ELF-1 (cell line): ENCODE data around the gene RASGRF1.
"Not testable (repeated sequence)": the region's sequence is repeated elsewhere in the genome, so short reads cannot be mapped to it uniquely, and the experiment has no call there.

Experiments
- DNase-seq: peaks from one replicate; pipeline ENCODE4 v3.0.0-alpha.2; 2016; ENCODE audit warnings: low read depth, low spot score

Gene RASGRF1, protein sequence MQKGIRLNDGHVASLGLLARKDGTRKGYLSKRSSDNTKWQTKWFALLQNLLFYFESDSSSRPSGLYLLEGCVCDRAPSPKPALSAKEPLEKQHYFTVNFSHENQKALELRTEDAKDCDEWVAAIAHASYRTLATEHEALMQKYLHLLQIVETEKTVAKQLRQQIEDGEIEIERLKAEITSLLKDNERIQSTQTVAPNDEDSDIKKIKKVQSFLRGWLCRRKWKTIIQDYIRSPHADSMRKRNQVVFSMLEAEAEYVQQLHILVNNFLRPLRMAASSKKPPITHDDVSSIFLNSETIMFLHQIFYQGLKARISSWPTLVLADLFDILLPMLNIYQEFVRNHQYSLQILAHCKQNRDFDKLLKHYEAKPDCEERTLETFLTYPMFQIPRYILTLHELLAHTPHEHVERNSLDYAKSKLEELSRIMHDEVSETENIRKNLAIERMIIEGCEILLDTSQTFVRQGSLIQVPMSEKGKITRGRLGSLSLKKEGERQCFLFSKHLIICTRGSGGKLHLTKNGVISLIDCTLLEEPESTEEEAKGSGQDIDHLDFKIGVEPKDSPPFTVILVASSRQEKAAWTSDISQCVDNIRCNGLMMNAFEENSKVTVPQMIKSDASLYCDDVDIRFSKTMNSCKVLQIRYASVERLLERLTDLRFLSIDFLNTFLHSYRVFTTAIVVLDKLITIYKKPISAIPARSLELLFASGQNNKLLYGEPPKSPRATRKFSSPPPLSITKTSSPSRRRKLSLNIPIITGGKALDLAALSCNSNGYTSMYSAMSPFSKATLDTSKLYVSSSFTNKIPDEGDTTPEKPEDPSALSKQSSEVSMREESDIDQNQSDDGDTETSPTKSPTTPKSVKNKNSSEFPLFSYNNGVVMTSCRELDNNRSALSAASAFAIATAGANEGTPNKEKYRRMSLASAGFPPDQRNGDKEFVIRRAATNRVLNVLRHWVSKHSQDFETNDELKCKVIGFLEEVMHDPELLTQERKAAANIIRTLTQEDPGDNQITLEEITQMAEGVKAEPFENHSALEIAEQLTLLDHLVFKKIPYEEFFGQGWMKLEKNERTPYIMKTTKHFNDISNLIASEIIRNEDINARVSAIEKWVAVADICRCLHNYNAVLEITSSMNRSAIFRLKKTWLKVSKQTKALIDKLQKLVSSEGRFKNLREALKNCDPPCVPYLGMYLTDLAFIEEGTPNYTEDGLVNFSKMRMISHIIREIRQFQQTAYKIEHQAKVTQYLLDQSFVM (N-terminal part only)

DNA sequence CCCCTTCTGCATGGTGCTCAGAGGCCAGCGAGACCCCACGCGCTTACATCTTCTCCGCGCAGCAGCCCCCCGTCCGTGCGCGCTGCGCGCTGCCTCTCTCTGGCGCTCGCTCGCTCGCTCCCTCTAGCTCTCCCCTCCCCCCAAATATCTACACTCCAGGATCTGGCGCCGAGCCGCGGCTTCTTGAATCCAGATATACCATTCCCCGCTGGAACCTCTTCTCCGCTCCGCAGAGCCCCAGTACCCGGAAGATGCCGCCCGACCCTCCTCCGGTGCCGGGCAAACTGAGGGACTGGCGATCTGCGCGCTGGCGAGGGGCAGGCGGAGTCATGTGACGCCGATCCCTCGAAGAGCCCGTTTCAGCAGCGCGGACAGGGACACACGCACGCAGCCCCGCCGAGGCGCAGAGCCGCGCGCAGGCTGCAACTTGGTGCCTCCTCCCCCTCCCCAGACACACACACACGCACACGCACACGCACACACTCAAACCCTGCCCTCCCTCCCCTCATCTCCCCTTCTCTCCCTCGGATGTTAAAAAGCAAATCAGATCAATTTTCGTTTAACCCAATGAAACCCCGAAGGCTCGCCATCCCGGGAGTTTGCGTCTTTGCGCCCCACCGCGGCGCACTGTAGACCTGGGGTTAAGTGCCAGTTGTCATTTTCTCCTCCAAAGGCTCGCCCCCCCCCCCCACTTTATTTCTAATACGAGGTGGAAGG lies at the start of gene RASGRF1:
TSS of gene RASGRF1 (minus strand) at position 294 of the 717 bp plus-strand sequence. CDS start at position 12, 282 bp downstream.
- DNase-seq = peak; percentile 76

- DNase-seq = peak; percentile 86
Observed at GRCh38 chr15:79136434-79137046, 46.0 kb upstream of the RASGRF1 start.

DNA sequence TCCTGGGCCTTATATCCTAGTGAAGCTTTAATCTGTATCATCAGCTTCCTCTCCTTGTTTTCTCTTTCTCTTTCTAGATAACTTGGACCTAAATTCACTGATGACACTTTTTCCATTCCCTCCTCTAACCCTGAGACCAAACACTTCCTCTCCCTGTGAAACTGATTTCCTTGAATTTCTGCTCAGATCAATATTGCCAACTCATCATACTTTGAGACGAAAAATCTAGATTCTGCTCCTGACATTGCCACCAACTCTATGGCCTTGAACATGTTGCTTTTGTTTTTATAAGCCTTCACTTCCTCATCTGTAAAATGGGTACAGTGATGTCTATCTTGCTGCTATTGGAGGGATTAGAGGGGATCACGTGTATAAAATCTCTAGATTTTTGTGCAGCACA lies 42.7 kb upstream of the RASGRF1 start:
- no peak for DNase-seq

DNA sequence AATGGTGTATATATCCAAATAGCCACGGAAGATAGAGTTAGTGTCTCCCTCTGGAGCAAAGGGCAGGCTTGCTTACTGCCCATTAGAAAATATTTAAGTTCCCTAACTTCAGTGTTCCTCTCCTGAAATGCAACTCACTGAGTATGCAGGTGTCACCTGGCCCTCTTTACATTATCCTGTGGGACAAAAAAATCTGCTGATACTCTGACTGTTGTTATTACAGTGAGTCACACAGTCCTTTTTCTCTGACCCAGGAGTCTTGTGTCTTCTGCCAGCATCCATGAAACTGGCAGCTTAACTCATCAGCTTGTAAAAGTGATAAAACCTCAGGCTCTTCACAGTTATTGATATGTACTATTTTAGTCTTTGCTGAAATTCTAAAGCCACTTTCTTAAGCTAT lies 42.2 kb upstream of the RASGRF1 start:
- DNase-seq = no peak

GRCh38 chr15:79132361-79132760 lies 41.8 kb upstream of the RASGRF1 start:
- DNase-seq = no peak

DNA sequence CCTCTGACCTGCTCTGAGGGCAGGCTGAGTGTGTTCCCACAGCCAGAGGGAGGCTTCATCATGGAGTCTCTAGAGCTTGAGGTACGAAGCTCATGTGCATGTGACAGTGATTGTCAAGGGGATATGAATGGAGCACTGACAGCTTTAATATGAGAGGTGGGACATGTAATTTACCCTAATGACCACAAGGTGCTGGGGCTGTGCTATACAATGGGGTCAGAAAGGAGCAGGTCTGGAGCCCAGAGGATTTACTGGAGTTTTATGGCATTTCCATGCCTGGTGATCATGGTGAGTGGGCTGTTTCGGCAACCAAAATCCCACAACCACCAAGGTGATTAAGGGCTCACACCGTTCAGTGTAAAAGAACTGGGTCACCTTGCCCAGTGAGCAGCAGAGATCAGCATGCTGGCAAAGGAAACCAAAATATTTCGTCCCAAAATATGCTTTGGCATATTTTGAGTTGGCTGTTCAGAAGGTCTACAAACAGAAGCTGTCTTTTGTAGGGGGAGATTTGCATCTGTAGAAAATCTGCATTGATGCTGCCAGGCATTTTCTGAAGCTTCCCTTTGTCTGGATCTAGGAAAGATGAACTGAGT lies 40.1 kb upstream of the RASGRF1 start:
- DNase-seq = no peak

DNA sequence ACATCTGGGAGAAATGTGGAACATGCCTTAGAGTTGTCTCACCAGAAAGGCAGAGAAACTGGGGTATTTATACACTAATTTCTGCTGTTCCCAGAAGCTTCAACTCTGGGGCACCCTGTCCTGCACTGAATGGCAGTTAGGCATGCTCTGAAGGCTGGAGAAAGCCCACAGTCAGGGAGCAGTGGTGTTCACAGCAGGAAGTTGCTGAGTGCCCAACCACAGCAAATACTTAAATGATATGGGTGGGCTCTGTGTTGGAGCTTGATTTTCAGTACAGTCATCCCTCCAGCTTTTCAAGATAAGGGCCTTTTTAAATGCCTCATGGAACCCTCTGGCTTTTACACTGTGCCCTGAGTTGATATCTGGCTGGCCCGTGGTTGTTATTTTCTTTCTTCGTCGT lies 38.7 kb upstream of the RASGRF1 start:
- DNase-seq = no peak

DNA sequence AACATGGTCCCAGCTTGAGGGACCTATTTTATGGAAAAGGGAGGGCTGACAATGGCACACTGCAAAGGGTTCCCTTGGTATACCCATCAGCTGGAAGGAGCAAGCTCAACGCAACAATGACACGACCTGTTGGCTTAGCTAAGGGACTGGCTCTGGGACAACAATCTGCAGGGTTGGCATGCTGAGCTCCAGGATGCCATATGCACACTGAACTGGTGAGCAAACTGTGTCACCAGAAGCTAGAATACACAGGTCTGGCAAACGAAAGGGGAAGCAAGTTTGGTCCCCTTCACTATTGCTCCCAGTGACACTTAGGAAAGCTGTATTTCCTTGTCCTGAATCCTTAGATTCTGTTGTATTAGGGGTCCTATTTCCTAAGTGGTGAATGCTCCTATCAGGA lies 38.0 kb upstream of the RASGRF1 start:
- no peak for DNase-seq

DNA sequence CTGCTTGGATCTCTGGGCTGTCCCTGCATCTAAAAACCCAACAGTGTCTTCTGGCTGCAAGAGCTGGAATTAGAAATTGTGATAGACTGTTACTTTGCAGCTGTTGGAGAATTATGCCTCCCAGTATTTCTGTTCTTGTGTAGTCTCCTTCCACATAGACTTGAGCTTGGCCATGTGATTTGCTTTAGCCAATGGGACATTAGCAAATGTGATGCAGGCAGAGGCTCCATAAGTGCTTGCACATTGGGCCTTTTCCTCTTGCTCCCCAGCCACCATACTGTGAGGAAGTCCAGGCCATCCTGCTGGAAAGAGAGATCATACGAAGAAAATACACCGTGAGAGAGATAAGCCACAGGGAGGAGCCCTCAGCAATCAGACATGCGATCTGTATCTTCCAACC lies 33.8 kb upstream of the RASGRF1 start:
- DNase-seq = no peak

GRCh38 chr15:79122991-79123390 lies 32.4 kb upstream of the RASGRF1 start:
- no peak for DNase-seq

DNA sequence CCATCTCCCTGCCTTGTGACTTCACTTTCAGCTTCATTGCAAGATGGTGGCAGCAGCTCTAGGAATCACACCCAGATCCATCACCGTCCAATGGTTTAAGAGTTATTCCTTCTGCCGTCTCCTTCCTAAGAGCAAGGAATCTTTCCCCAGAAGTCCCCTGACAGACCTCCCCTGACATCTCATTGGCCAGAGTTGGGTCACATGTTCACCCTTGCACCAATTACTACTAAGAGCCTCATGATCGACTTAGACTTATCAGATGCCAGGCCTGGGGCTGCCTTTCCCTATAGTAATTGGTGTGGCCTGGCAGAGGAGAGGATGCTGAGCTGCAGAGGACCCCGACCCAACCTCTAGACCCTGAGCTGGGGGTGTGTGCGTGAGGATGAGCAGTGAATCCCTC lies 31.8 kb upstream of the RASGRF1 start:
- DNase-seq = no peak

DNA sequence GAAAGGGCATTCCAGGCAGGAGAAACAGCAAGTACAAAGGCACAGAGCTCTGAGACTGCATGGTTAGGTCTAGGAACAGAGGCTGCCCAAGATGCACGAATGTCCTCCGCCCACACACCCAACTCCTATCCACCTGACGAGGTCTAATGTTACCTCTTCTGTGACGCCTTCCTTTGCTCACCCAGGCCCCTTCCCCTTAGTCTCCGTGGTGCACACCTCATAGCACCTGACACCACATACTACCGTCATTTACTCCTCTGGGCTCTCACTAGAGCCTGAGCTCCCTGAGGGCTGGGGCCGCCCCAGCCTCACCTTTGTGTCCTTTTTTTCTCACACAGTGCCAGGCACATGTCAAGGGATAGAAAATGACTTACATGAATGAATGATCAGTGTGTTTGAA lies 31.0 kb upstream of the RASGRF1 start:
- DNase-seq = no peak

DNA sequence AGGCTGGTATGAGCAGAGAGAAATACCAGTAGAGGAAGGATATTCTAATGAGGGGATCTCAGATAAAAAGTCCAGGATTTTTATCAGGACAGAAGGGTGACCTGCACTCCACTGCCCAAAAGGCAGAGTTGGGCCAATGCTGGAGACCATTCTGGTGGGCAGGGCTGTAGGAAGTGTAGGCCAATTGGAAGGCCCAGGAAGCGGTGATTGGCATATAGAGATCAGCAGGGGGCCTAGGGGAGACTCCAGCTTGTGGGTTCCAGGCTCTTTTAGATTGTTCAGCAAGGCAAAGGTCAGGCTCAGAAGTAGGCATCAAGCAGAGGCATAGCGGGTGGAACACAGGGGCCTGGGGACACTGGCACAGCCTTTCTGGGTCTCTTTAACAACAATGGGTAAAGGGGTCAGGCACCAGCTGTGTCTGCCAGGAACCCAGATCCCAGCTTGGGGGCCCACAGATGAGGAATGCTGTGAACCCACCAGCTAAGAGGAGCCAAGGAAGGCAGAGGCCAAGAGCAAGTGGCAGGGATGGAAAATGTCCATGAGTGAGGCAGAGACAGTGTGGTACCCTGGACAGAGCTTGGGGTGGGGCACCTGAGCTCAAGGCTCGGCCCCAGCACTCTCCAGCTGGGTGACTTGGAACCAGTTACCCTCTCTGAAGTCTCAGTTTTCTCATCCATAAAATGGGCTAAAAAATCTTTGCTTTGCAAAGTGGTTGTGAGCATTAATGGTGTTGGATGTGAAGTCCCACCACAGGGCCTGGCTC lies 27.0 kb upstream of the RASGRF1 start:
- DNase-seq = no peak

GRCh38 chr15:79116771-79117170 lies 26.2 kb upstream of the RASGRF1 start:
- DNase-seq = no peak

DNA sequence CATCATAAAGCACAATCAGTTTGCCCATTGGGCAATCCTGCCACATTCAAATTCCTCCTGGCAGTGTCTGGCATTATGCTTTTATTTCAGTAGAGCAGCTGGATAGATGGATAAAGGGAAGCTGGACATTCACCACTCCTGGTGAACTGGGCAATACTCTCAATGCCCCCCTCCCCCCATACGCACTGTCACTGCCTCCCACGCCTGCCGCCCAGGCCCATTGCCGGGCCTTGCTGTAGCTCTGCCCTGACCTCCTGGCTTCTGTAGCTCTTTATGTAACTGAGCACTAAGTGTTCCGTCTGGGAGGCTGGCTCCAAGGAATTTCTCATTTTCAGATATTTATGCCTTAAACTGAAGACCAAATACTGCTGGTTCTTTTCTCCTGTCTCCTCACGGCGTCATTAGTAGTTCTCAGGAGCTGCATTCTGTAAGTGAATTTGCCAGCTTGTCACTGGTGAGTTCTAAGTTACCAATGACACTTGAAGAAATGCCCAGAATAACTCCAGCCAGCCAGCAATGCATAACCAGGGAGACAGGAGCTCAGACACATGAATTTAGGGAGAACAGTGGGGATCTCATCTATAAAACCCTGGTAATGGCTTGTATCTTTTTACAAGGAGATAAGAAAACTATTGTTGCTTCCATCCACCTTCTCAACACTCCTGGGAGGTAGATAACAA lies 25.5 kb upstream of the RASGRF1 start:
- DNase-seq = no peak

DNA sequence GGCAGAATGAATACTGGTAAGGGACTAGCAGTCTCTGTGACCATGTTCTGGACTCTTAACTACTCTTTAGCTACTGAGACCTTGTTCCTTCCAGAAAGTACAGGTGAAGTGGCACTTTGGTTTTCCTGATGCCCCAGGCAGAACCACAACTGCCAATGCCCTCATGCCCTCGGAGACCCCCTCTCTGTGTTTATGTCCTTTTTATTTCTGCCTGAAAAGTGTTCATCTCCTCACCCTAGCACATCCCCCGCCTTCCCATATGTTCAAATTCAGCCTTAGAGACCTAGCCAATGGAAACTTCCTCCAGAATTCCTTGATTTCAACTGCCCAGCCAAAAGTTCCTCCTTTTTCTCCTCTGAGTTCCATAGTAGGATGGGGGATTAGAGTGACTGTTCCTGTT lies 23.3 kb upstream of the RASGRF1 start:
- DNase-seq = no peak

GRCh38 chr15:79111404-79111803 lies 20.8 kb upstream of the RASGRF1 start:
- DNase-seq = not testable (repeated sequence)

- no peak for DNase-seq
Observed at GRCh38 chr15:79105141-79105540, 14.6 kb upstream of the RASGRF1 start.

DNA sequence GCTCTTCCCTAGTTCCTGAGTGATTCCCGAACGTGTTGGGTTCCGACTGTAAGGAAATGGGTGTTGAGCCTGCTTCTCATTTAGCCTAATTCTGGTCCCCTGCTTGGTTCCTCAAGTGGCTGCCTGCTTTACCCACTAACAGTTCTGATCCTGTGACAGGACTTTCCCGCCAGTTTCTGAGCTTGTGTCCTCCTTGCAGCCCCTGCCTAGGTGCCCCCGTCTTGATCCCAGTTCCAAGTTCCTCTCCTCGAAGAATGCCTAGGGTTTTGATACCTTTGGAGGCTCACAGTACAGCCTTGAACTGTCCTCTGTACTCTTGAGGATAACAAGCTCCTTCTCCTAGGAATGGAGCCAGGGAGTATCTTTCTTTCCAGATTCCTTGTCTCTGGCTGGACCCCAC lies 12.0 kb upstream of the RASGRF1 start:
- DNase-seq = no peak
